Cardiac muscle cell (in vitro differentiated cells and primary cell): ENCODE results near the gene GAS7. TPM values are rescaled to one million over a fixed set of nuclear protein-coding genes. Genes with fewer than 3 reads are reported as not detected.
A peak's percentile ranks its signal among the peaks of the same experiment; 100 is the strongest.

Experiments
- DNase-seq, 2 donors: peaks; one replicate each; pipeline versions ENCODE4 v3.0.0 to v3.0.0-alpha.2; 2010 to 2017; ENCODE audit warnings: low read depth in 1 of 2, low spot score in 1 of 2
- H3K27ac ChIP-seq: fragments of 200-600 bp; sonication (generic); 2 replicates; pipeline ENCODE4 v1.5.1; 2016
- H3K27me3 ChIP-seq: fragments of 200-600 bp; sonication (generic); 2 replicates; pipeline ENCODE4 v1.6.0; 2016; ENCODE audit warnings: control low read depth
- H3K36me3 ChIP-seq: fragments of 200-600 bp; sonication (generic); 2 replicates; pipeline ENCODE4 v1.5.1; 2016; ENCODE audit warnings: control low read depth
- H3K4me1 ChIP-seq: fragments of 200-600 bp; sonication (generic); 2 replicates; pipeline ENCODE4 v1.8.1; 2017; ENCODE audit warnings: low read depth, mild to moderate bottlenecking, mixed run types
- H3K4me3 ChIP-seq: fragments of 200-600 bp; sonication (generic); 2 replicates; pipeline ENCODE4 v1.5.1; 2016; ENCODE audit warnings: mild to moderate bottlenecking
- H3K9me3 ChIP-seq: fragments of 200-600 bp; sonication (generic); 2 replicates; pipeline ENCODE4 v1.5.1; 2017; ENCODE audit warnings: low read depth, mild to moderate bottlenecking, control low read depth
- CTCF ChIP-seq: IDR thresholded peaks from 2 replicates; pipeline ENCODE4 v1.5.1; 2012; ENCODE audit warnings: low read depth, mild to moderate bottlenecking, low read length
- polyA plus RNA-seq: library from polyadenylated mRNA; unstranded; fragments of >200 nt; fragmentation: Nextera tagmentation; extraction: Ambion mirVana; gene quantifications from 2 replicates; pipeline ENCODE4 v1.2.1, GENCODE V29; 2016
- total RNA-seq: library from RNA; depleted of rRNA; stranded (reverse); fragments of >200 nt; gene quantifications from 2 replicates; pipeline ENCODE4 v1.2.3, GENCODE V29; 2016

GAS7 gene
- total and polyA plus RNA-seq, 2 experiments from 2014 or later: 6.1 to 13.5 TPM

GRCh38 chr17:9878356-9878755, 320.1 kb downstream of the GAS7 start:
- Histone ChIP-seq H3K27me3 (no peaks in the 10 kb centered on the region), H3K4me1 (no peaks in the 10 kb centered on the region), H3K36me3 (no peaks in the 10 kb centered on the region), H3K27ac (no peak overlapping the region), H3K9me3 (no peaks in the 10 kb centered on the region), H3K4me3 (no peak overlapping the region)
- no peak for DNase-seq
- no peak for TF ChIP-seq CTCF

- Histone ChIP-seq H3K9me3 (no peaks in the 10 kb centered on the region), H3K27ac (no peak overlapping the region), H3K27me3 (no peaks in the 10 kb centered on the region), H3K4me3 (no peak overlapping the region), H3K4me1 (no peaks in the 10 kb centered on the region), H3K36me3 (no peaks in the 10 kb centered on the region)
- peak in 1 of 2 donors; percentile 83 for DNase-seq
- TF ChIP-seq CTCF: no peak
These were observed 323.0 kb downstream of the GAS7 start for GRCh38 chr17:9875441-9875840.

GRCh38 chr17:9874722-9875121, 323.7 kb downstream of the GAS7 start:
- Histone ChIP-seq H3K9me3 (no peaks in the 10 kb centered on the region), H3K27ac (no peak overlapping the region), H3K27me3 (no peaks in the 10 kb centered on the region), H3K4me3 (no peak overlapping the region), H3K4me1 (no peaks in the 10 kb centered on the region), H3K36me3 (no peaks in the 10 kb centered on the region)
- no peak for TF ChIP-seq CTCF
- DNase-seq: no peak

- no peak for TF ChIP-seq CTCF
- Histone ChIP-seq H3K36me3 (no peaks in the 10 kb centered on the region), H3K9me3 (no peaks in the 10 kb centered on the region), H3K4me1 (no peaks in the 10 kb centered on the region), H3K4me3 (no peak overlapping the region), H3K27ac (no peak overlapping the region), H3K27me3 (no peaks in the 10 kb centered on the region)
- no peak for DNase-seq
These were observed 325.6 kb downstream of the GAS7 start for GRCh38 chr17:9872852-9873251.

- no peak for DNase-seq
- H3K4me3 ChIP-seq: no peak overlapping the region
- no peak overlapping the region for H3K27ac ChIP-seq
- no peaks in the 10 kb centered on the region for H3K36me3 ChIP-seq
- TF ChIP-seq CTCF: no peak
- H3K9me3 ChIP-seq: no peaks in the 10 kb centered on the region
- H3K4me1 ChIP-seq: no peaks in the 10 kb centered on the region
- H3K27me3 ChIP-seq: no peaks in the 10 kb centered on the region
These were observed 329.9 kb downstream of the GAS7 start for GRCh38 chr17:9868552-9868951.

GRCh38 chr17:9865586-9865985, 332.8 kb downstream of the GAS7 start:
- Histone ChIP-seq H3K36me3 (no peaks in the 10 kb centered on the region), H3K27me3 (no peaks in the 10 kb centered on the region), H3K27ac (no peak overlapping the region), H3K4me1 (no peaks in the 10 kb centered on the region), H3K4me3 (no peak overlapping the region), H3K9me3 (no peaks in the 10 kb centered on the region)
- TF ChIP-seq CTCF: no peak
- DNase-seq: peak in 1 of 2 donors; percentile 68
